Endometrial microvascular endothelial cells (primary cell): ENCODE measurements around the gene UAP1L1. TPM values are rescaled to one million over a fixed set of nuclear protein-coding genes. Genes with fewer than 3 reads are reported as not detected.
"Not testable (repeated sequence)": the region's sequence is repeated elsewhere in the genome, so short reads cannot be mapped to it uniquely, and the experiment has no call there.

Experiments
- in situ Hi-C: cut with HindIII; loops from 2 replicates; pipeline ENCODE4 v1.10.0; 2017; ENCODE audit warnings: low sequenced_read_pairs, low pct_unique_long_range_greater_than_20kb; ENCODE audit errors: inconsistent ontology term
- total RNA-seq: library from RNA; depleted of rRNA; stranded (reverse); fragments of >200 nt; gene quantifications from one replicate; pipeline ENCODE4 v1.2.3, GENCODE V29; 2015; ENCODE audit errors: inconsistent ontology term

UAP1L1 gene
- total RNA-seq, 1 donor from 2014 or later = 13.8 TPM

- in situ Hi-C loops = no loop called here
These were observed 31.4 kb downstream of the UAP1L1 start for GRCh38 chr9:137108608-137109249.

GRCh38 chr9:137109250-137110146, 32.2 kb downstream of the UAP1L1 start:
- in situ Hi-C loops = no loop called here

- in situ Hi-C loops = no loop called here
These were observed 33.0 kb downstream of the UAP1L1 start for GRCh38 chr9:137110147-137110910.

- in situ Hi-C loops = no loop called here
These were observed 33.8 kb downstream of the UAP1L1 start for GRCh38 chr9:137110911-137111787.

- in situ Hi-C loops = no loop called here
These were observed 34.7 kb downstream of the UAP1L1 start for GRCh38 chr9:137111788-137112563.

- in situ Hi-C loops = no loop called here
These were observed 35.5 kb downstream of the UAP1L1 start for GRCh38 chr9:137112564-137113384.

GRCh38 chr9:137113385-137114159, 36.3 kb downstream of the UAP1L1 start:
- in situ Hi-C loops = no loop called here

GRCh38 chr9:137114220-137114612, 36.9 kb downstream of the UAP1L1 start:
- in situ Hi-C loops = no loop called here

GRCh38 chr9:137114613-137115393, 37.5 kb downstream of the UAP1L1 start, which contains the start of gene DPP7:
Gene DPP7, minus strand, starts transcription at chr9:137114733. Its CDS starts 20 bp downstream, at chr9:137114713.
- in situ Hi-C loops = no loop called here

GRCh38 chr9:137115394-137116026, 38.2 kb downstream of the UAP1L1 start:
- in situ Hi-C loops = no loop called here

- in situ Hi-C loops = no loop called here
These were observed 38.8 kb downstream of the UAP1L1 start for GRCh38 chr9:137116027-137116507.

GRCh38 chr9:137116728-137117127, 39.4 kb downstream of the UAP1L1 start:
- in situ Hi-C loops = no loop called here

- in situ Hi-C loops = no loop called here
These were observed 40.0 kb downstream of the UAP1L1 start for GRCh38 chr9:137117269-137117731.

- in situ Hi-C loops = not testable (repeated sequence)
These were observed 40.8 kb downstream of the UAP1L1 start for GRCh38 chr9:137118092-137118603.
